ENCODE data around the gene MAP3K9.
"Not testable (repeated sequence)": the region's sequence is repeated elsewhere in the genome, so short reads cannot be mapped to it uniquely, and the experiment has no call there.

Gene MAP3K9

GRCh38 chr14:70724110-70724509, 85.2 kb downstream of the MAP3K9 start:
- no peak for DNase-seq (ENCODE audit: low read depth in 2 of 2)

GRCh38 chr14:70723276-70723675, 86.0 kb downstream of the MAP3K9 start:
- no peak for DNase-seq (ENCODE audit: low read depth in 2 of 2)

DNA sequence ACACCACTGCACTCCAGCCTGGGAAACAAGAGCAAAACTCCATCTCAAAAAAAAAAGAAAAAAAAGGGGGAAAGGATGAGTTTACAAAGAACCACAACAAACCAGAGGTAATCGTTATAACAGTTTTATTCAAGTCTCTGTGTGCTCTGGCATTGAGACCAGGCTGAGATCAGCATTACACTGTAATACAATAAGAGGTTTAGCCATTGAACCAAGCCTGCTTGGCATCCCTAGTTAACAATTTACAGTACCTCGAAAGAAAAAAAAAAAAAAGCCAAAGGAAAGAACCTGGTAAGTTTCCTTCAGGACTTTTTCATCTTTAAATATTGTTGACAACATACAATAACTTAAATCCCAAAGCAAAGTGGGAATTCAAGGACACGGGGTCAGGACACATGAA, 86.9 kb downstream of the MAP3K9 start:
- no peak for DNase-seq (ENCODE audit: low read depth in 2 of 2)

- no peak for DNase-seq (ENCODE audit: low read depth in 2 of 2)
Observed at GRCh38 chr14:70721542-70721941, 87.8 kb downstream of the MAP3K9 start.

- no peak for DNase-seq (ENCODE audit: low read depth in 2 of 2)
Observed at GRCh38 chr14:70718383-70719118, 90.8 kb downstream of the MAP3K9 start.

DNA sequence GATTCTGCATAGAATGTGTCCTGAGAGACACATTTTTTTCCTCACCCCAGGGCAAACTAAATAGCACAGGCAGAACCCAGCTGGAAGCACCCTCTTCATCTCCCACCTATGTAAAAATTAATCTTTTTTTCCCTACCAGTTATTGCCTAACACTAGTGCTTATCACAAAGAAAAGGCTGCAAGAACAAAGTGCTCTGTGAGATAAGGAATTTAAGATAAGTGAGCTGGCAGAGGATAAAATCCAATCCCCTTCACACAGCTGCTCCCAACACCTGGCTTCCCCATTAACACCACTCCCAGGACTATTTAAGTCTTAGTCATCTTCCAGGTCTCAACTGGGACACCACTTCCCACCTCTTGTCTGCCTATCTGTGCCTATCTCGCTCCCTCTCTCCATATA, 92.4 kb downstream of the MAP3K9 start:
- DNase-seq (ENCODE audit: low read depth in 2 of 2) = no peak

GRCh38 chr14:70716483-70716882, 92.8 kb downstream of the MAP3K9 start:
- DNase-seq (ENCODE audit: low read depth in 2 of 2) = no peak

DNA sequence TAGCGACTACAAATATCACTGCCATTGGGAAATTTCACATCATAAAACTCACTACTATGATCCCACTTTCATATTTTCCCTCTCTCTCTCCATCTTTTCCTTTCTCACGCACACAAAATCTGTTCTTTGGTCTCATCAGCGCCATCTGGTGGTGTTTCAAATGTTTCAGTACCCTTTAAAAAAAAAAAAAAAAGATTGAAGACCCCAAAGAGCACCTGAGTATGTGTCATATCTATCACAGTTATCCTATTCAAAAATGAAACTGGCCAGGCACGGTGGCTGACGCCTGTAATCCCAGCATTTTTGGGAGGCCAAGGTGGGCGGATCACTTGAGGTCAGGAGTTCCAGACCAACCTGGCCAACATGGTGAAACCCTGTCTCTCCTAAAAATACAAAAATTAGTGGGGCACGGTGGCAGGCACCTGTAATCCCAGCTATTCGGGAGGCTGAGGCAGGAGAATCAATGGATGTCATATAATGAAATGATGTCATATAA, 95.2 kb downstream of the MAP3K9 start:
- peak; percentile 3 to 60 for DNase-seq (ENCODE audit: low read depth in 2 of 2)

DNA sequence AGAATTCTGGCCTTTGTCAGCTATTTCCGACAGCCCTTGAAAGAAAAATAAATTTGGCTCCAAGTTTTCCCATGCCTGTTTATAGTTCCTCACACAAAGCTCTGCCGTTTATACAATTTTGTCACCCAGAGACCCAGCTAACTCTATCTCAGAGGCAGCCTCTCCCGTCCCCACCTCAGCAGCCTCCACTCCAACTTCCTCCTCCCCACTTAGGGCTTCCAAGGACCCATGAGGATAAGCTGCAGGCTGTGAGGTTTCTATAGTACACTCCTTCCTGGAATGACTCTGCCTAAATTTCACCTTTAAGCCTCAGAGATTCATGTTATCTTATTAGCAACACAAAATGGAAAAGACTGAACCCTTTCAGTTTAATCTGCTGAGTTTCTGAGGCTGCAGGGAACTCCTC, 95.8 kb downstream of the MAP3K9 start:
- no peak for DNase-seq (ENCODE audit: low read depth in 2 of 2)

DNA sequence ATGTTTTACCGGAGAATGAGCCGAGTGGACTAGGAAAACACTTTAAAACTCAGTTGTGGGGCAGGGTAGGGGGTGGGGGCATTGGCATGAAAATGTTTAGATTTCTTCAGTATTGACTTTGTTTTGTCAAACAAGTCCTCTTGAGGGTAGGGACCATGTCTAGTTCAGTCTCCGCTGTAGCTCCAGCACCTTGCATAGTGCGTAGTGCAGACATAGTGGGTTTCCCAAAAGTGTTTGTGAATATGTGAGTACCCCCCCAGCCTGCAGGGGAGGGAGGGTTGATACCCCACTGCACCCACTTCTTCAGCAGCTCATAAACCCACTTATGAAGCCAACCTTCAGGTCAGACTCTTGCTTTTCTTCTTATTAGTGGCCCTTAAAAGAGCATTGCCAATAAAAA, 96.2 kb downstream of the MAP3K9 start:
- DNase-seq (ENCODE audit: low read depth in 2 of 2) = no peak

- no peak for DNase-seq (ENCODE audit: low read depth in 2 of 2)
Observed at GRCh38 chr14:70711451-70711850, 97.9 kb downstream of the MAP3K9 start.

- no peak for DNase-seq (ENCODE audit: low read depth in 2 of 2)
Observed at GRCh38 chr14:70709726-70710382, 99.5 kb downstream of the MAP3K9 start.

DNA sequence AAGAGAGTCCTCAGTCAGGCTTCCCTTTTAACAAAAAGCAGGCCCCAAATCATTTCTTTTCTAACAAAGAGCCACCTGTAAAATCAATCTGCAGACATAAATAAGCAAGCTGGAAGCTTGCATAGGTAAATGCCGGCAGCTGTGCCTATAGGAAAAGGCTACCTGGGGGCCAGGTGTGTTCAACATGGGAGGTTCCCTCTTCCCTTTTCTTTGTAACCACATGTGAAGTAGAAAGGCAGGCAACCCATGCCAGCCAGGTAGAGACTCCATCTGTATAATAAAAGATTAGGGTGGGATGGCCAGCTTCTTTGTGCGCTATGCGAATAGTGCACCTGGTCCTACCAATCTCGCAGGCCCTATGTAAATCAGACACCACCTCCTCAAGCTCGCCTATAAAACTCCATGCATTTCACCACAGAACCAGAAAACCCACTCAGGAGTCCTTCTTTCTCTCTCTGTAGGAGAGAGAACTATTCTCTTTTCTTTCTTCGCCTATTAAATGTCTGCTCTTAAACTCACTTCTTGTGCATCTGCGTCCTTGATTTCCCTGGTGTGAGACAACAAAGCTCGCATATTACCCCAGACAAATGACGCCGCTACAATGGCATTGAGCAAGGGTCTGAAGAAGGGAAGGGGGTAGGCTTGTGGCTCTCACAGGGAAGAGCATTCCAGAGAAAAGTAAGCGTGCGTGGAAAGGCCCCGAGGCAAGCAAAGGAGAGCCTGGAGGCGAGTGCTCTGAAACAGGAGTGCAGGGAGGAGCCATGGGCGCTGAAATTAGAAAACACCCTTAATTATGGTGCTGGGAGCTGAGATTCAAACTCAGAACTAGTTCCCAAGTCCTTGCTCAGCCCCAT, 100.4 kb downstream of the MAP3K9 start:
- DNase-seq (ENCODE audit: low read depth in 2 of 2) = no peak

DNA sequence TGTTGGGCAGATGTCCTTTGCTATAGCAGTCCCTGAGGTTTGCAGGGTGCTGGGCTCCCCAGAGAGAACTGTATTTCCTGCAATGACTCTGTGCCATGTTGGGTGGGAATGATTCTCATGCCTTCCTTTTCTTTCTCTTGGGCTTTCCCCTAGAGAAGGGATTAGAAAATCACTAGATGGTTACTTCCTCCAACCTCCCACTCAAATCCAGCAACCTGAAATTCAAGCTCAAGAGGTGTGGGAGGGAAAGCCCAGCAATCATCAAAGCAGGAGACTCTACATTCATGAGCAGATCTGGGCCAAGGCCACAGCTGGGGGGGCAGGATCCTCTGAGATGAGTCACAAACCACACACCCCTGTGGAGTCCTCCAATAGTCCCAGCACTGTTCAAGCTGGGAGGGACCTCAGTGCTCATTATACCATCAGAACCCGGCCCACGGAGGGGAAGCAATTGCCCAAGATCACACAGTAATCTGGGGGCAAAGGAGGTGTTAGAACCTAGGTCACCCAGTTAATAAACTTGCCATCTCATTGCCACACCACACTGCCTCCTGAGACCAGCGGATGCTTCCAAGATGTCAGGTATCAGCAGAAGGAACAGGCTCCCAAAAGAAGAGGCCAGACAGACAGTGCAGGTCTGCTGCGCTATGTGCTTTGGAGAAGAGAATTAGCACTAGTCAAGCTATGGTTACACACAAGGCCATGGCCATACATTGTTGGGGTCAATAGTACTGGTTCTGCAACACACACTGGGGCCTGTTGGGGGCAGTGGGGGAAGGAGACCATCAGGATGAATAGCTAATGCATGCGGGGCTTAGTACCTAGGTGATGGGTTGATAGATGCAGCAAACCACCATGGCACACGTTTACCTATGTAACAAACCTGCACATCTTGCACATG, 101.9 kb downstream of the MAP3K9 start:
- no peak for DNase-seq (ENCODE audit: low read depth in 2 of 2)

DNA sequence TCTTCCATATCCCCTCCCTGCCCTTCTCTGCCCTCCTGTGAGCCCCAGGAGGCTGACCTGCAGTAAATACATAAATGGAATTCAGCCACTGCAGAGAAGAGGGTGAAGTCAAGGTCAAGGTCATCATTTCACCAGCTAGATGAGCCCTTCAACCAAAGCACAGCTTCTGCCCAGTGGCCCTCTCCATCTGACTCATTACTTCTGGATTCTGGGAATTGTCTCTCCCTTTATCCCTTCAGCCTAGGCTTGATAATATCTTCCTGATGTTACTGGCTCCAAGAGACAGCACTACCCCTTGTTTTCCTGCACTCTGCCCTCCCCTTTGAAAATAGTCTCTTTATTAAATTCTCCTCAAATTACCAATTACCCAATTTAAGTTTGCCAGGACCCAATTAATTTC, 103.1 kb downstream of the MAP3K9 start:
- DNase-seq (ENCODE audit: low read depth in 2 of 2) = no peak

DNA sequence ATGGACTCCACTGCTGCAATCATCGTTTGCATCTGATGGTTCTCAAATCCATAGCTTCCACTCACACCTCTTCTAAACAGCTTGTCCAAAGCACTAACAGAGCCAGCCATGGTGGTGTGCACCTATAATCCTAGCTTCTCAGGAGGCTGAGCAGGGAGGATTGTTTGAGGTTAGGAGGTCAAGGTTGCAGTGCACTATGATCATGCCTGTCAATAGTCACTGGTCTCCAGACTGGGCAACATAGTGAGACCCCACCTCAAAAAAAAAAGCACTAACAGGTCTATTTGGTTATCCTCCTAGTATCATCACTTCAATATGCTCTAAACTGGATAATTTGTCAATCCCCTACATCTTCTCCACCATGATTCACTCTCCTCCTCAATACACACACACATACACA, 104.4 kb downstream of the MAP3K9 start:
- DNase-seq (ENCODE audit: low read depth in 2 of 2) = no peak

- not testable (repeated sequence) for DNase-seq (ENCODE audit: low read depth in 2 of 2)
Observed at GRCh38 chr14:70703621-70704168, 105.6 kb downstream of the MAP3K9 start.

DNA sequence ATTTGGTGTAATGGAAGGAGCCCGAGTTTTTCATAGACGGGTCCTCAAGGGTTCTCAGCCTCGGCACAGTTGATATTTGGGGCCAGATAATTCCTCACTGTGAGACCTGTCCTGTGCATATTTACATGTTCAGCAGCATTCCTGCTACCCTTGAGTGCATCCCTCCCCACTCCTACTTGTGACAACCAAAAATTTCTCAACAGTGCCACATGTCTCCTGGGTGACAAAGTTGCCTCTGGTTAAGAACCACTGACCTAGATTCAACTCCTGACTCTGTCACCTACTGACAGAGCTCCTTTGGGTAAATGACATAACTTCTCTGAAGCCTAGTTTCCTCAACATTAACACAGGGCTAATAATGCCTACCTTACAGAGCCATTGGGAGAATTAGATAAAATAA, 107.2 kb downstream of the MAP3K9 start:
- no peak for DNase-seq (ENCODE audit: low read depth in 2 of 2)

- DNase-seq (ENCODE audit: low read depth in 2 of 2) = no peak
Observed at GRCh38 chr14:70701610-70702009, 107.7 kb downstream of the MAP3K9 start.

DNA sequence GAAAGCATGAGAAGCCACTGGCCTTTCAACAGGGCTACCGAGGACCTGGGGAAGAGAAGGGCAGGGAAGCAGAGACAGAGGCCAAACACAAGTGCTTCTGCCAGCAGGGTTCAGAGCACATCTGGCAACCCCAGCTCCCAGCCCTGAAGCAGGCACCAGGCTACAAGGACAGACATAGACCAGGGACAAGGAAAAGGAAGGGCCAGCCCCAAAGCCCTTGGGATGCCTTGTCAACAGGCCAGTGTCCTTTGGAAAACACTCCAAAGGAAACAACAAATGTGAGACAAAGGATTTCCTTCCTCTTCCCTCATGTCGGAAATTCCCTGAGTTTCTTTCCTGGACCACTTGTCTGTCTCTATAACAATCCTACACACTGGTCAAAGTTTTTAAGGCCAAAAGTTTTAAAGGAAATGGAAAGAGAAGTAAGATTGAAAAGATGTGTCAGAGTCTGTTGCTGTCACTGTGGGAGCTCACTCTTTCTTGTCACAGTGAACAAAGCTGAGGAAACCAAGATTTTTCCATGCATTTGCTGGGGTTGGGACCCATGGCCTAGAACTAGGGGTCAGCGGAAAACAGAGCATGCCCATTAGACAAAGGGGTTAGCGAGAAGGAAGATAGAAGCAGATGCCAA, 108.2 kb downstream of the MAP3K9 start:
- DNase-seq (ENCODE audit: low read depth in 2 of 2) = no peak

DNA sequence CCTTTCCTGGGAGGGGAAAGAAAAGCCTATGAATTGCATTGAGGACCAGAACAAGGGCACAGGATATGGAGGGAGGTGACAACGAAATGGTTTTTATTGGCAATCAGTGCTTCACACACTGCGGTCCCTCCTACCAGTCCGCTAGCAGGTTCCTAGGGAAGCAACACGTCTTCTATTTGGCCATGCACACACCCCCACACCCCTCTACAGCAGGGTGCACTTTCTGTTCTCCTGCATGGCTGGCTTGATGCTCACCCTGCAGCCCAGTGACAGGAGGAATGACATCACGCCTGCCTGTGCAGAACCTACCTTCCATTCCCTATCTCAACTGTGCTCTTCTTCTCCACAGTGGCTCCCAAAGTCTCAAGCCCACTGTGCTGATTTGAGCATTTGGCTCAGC, 109.7 kb downstream of the MAP3K9 start:
- no peak for DNase-seq (ENCODE audit: low read depth in 2 of 2)
